ENCODE results near the gene FBXO40.
"Not testable (repeated sequence)": the region's sequence is repeated elsewhere in the genome, so short reads cannot be mapped to it uniquely, and the experiment has no call there.

FBXO40 gene

GRCh38 chr3:121594850-121595249, 1.7 kb downstream of the FBXO40 start:
- ChIA-PET POLR2A (no interaction called here), CTCF (interaction anchor here (1.3 to 1.4 kb wide), 2 partner anchors 12 to 43 kb away, joined by 4 to 5 read pairs; no protein-coding TSS in a partner anchor)
- TF ChIP-seq, protein P1, sequence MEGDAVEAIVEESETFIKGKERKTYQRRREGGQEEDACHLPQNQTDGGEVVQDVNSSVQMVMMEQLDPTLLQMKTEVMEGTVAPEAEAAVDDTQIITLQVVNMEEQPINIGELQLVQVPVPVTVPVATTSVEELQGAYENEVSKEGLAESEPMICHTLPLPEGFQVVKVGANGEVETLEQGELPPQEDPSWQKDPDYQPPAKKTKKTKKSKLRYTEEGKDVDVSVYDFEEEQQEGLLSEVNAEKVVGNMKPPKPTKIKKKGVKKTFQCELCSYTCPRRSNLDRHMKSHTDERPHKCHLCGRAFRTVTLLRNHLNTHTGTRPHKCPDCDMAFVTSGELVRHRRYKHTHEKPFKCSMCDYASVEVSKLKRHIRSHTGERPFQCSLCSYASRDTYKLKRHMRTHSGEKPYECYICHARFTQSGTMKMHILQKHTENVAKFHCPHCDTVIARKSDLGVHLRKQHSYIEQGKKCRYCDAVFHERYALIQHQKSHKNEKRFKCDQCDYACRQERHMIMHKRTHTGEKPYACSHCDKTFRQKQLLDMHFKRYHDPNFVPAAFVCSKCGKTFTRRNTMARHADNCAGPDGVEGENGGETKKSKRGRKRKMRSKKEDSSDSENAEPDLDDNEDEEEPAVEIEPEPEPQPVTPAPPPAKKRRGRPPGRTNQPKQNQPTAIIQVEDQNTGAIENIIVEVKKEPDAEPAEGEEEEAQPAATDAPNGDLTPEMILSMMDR (IDR thresholded peaks at IDR 0.05; ENCODE audit: control extremely low read depth, extremely low read depth, low read depth, missing control alignments) = no peak
- DNase-seq (ENCODE audit: extremely low spot score) = no peak

GRCh38 chr3:121595765-121596406, 2.7 kb downstream of the FBXO40 start:
- CTCF ChIA-PET = interaction anchor here (1.3 kb wide), 1 partner anchor 10 kb away, joined by 4 read pairs; no protein-coding TSS in a partner anchor
- DNase-seq (ENCODE audit: extremely low spot score) = no peak
- POLR2A ChIA-PET = no interaction called here
- TF ChIP-seq, protein P1 (IDR thresholded peaks at IDR 0.05; ENCODE audit: control extremely low read depth, extremely low read depth, low read depth, missing control alignments) = no peak

GRCh38 chr3:121598564-121598963, 5.4 kb downstream of the FBXO40 start:
- TF ChIP-seq, protein P1 (IDR thresholded peaks at IDR 0.05; ENCODE audit: control extremely low read depth, extremely low read depth, low read depth, missing control alignments) = no peak
- DNase-seq (ENCODE audit: extremely low spot score) = no peak
- POLR2A ChIA-PET = no interaction called here
- CTCF ChIA-PET = interaction anchor here (1.0 kb wide), 1 partner anchor 10 kb away, joined by 3 read pairs; no protein-coding TSS in a partner anchor

- POLR2A ChIA-PET; DNase-seq (ENCODE audit: extremely low spot score); CTCF ChIA-PET: not testable (repeated sequence)
Observed at GRCh38 chr3:121599900-121600299, 6.7 kb downstream of the FBXO40 start.

- DNase-seq (ENCODE audit: extremely low spot score) = no peak
- POLR2A ChIA-PET = no interaction called here
- CTCF ChIA-PET = interaction anchor here (1.4 to 1.5 kb wide), 2 partner anchors 12 to 72 kb away, joined by 4 to 5 read pairs; no protein-coding TSS in a partner anchor
- TF ChIP-seq, protein P1 (IDR thresholded peaks at IDR 0.05; ENCODE audit: control extremely low read depth, extremely low read depth, low read depth, missing control alignments) = no peak
Observed at GRCh38 chr3:121601212-121601812, 8.1 kb downstream of the FBXO40 start.

- ChIA-PET POLR2A (no interaction called here), CTCF (interaction anchor here (1.5 to 2.5 kb wide), 3 partner anchors 15 to 27 kb away, joined by 4 to 7 read pairs (median 4); no protein-coding TSS in a partner anchor)
- TF ChIP-seq, protein P1 (IDR thresholded peaks at IDR 0.05; ENCODE audit: control extremely low read depth, extremely low read depth, low read depth, missing control alignments) = no peak
- DNase-seq (ENCODE audit: extremely low spot score) = no peak
Observed at GRCh38 chr3:121604759-121605158, 11.6 kb downstream of the FBXO40 start.

GRCh38 chr3:121606106-121606505, 12.9 kb downstream of the FBXO40 start:
- no peak for DNase-seq (ENCODE audit: extremely low spot score)
- TF ChIP-seq, protein P1 (IDR thresholded peaks at IDR 0.05; ENCODE audit: control extremely low read depth, extremely low read depth, low read depth, missing control alignments) = no peak
- ChIA-PET POLR2A (no interaction called here), CTCF (interaction anchor here (0.9 to 2.0 kb wide), 6 partner anchors 10 to 84 kb away, joined by 3 to 5 read pairs (median 4); no protein-coding TSS in a partner anchor)
